Measurements from ENCODE around the gene EYA4.

DNA sequence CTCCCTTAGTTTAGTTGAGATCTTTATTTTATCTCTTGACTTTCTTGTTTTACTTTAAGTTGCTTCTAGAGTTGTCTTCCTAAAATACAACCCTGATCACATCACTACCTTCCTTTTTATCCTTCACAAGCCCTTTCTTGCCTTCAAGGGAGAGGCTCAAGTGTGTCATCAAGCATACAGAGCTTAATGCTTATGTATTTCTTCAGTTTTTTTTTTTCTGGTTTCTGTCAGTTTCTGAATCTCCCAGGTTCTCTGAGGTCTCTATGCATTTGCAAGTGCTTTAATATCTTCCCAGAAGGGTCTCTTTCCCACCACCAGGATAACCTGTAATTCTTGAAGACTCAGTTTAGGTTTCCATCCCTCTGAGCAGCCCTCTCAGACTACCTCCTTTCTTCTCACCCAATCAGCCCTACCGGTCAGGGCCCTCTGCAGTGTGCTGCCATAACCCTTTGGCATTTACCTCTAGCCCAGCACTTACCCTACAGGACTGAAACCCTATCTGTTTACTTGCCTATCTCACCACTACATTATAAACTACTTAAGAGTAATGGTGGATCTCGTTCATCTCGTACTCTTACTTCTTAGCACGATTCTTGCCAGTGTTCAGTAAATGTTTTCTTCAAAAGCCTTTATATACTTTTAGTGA is 36.9 kb downstream of the EYA4 start:
- TF ChIP-seq POLR2AphosphoS5 (IDR thresholded peaks at IDR 0.05) (no peak), POLR2A (IDR thresholded peaks at IDR 0.05) (no peak), EP300 (IDR thresholded peaks at IDR 0.05) (no peak)
- TF ChIP-seq, protein P1, sequence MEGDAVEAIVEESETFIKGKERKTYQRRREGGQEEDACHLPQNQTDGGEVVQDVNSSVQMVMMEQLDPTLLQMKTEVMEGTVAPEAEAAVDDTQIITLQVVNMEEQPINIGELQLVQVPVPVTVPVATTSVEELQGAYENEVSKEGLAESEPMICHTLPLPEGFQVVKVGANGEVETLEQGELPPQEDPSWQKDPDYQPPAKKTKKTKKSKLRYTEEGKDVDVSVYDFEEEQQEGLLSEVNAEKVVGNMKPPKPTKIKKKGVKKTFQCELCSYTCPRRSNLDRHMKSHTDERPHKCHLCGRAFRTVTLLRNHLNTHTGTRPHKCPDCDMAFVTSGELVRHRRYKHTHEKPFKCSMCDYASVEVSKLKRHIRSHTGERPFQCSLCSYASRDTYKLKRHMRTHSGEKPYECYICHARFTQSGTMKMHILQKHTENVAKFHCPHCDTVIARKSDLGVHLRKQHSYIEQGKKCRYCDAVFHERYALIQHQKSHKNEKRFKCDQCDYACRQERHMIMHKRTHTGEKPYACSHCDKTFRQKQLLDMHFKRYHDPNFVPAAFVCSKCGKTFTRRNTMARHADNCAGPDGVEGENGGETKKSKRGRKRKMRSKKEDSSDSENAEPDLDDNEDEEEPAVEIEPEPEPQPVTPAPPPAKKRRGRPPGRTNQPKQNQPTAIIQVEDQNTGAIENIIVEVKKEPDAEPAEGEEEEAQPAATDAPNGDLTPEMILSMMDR (IDR thresholded peaks at IDR 0.05), result no peak
